GM23338 (cell line): Measurements from ENCODE around the gene ANKS1B. TPM values are rescaled to one million over a fixed set of nuclear protein-coding genes. Genes with fewer than 3 reads are reported as not detected.

Source experiments
- ATAC-seq: fragments of 200-7000 bp; cut with Tn5 transposase; 3 replicates; pipeline ENCODE4 v1.9.1; 2020
- DNase-seq: peaks from one replicate; pipeline ENCODE4 v3.0.0-alpha.2; 2015; ENCODE audit warnings: low spot score
- H2AFZ ChIP-seq: fragments of 200-600 bp; sonication (generic); 2 replicates; pipeline ENCODE4 v1.8.0; 2016; ENCODE audit warnings: antibody characterized with exemption, mild to moderate bottlenecking, moderate library complexity
- H3F3A ChIP-seq: fragments of 200-600 bp; sonication (generic); replicated peaks from 2 replicates; pipeline ENCODE4 v1.8.0; 2017; ENCODE audit warnings: antibody characterized with exemption, mixed run types, low read depth
- H3K27ac ChIP-seq: fragments of 200-600 bp; sonication (generic); 2 replicates; pipeline ENCODE4 v1.6.1; 2016; ENCODE audit warnings: low read depth
- H3K27me3 ChIP-seq: fragments of 200-600 bp; sonication (generic); 2 replicates; pipeline ENCODE4 v1.8.0; 2016; ENCODE audit warnings: mild to moderate bottlenecking, mixed run types, moderate library complexity; ENCODE audit not compliant: insufficient read depth
- H3K36me3 ChIP-seq: fragments of 200-600 bp; sonication (generic); 2 replicates; pipeline ENCODE4 v1.8.0; 2016; ENCODE audit warnings: mild to moderate bottlenecking; ENCODE audit not compliant: insufficient read depth
- H3K4me1 ChIP-seq: fragments of 200-600 bp; sonication (generic); 2 replicates; pipeline ENCODE4 v1.8.0; 2016; ENCODE audit warnings: mild to moderate bottlenecking, moderate library complexity; ENCODE audit not compliant: insufficient read depth
- H3K4me2 ChIP-seq: fragments of 200-600 bp; sonication (generic); 2 replicates; pipeline ENCODE4 v1.7.1; 2017; ENCODE audit warnings: mixed run types
- H3K4me3 ChIP-seq: fragments of 200-600 bp; sonication (generic); 2 replicates; pipeline ENCODE4 v1.6.1; 2016; ENCODE audit warnings: mixed run types
- H3K79me2 ChIP-seq: fragments of 200-600 bp; sonication (generic); replicated peaks from 2 replicates; pipeline ENCODE4 v1.8.0; 2017; ENCODE audit warnings: mild to moderate bottlenecking; ENCODE audit not compliant: insufficient read depth
- H3K9me2 ChIP-seq: fragments of 200-600 bp; sonication (generic); 2 replicates; pipeline ENCODE4 v1.8.0; 2017; ENCODE audit not compliant: insufficient read depth
- H4K20me1 ChIP-seq: fragments of 200-600 bp; sonication (generic); replicated peaks from 2 replicates; pipeline ENCODE4 v1.8.0; 2017; ENCODE audit warnings: mild to moderate bottlenecking; ENCODE audit not compliant: insufficient read depth
- H3K27ac Mint-ChIP-seq: 2 replicates; pipeline ENCODE4 v1.8.0; 2020; ENCODE audit warnings: inconsistent platforms, mild to moderate bottlenecking, moderate library complexity, mixed read lengths
- H3K27me3 Mint-ChIP-seq: 3 replicates; pipeline ENCODE4 v1.8.0; 2022; ENCODE audit warnings: low read depth, mild to moderate bottlenecking, moderate library complexity, mixed read lengths, inconsistent platforms; ENCODE audit not compliant: insufficient read depth, poor library complexity
- H3K36me3 Mint-ChIP-seq: 3 replicates; pipeline ENCODE4 v1.8.0; 2021; ENCODE audit warnings: low read depth, mild to moderate bottlenecking, inconsistent platforms, moderate library complexity, mixed read lengths
- H3K4me1 Mint-ChIP-seq: 3 replicates; pipeline ENCODE4 v1.8.0; 2020; ENCODE audit warnings: mild to moderate bottlenecking, inconsistent platforms, mixed read lengths
- H3K4me3 Mint-ChIP-seq: 3 replicates; pipeline ENCODE4 v1.8.0; 2021; ENCODE audit warnings: moderate library complexity, mild to moderate bottlenecking, inconsistent platforms, mixed read lengths
- H3K9me3 Mint-ChIP-seq: 3 replicates; pipeline ENCODE4 v1.8.0; 2020; ENCODE audit warnings: moderate library complexity, mild to moderate bottlenecking, inconsistent platforms, mixed read lengths
- ETS1 ChIP-seq: IDR thresholded peaks from 2 replicates; pipeline ENCODE4 v1.6.1; 2016; ENCODE audit warnings: antibody characterized with exemption
- EZH2phosphoT487 ChIP-seq: fragments of 200-600 bp; sonication (generic); IDR thresholded peaks from one replicate; pipeline ENCODE4 v1.8.1; 2018; ENCODE audit warnings: antibody characterized with exemption; ENCODE audit not compliant: unreplicated experiment
- JUNB ChIP-seq: IDR thresholded peaks from one replicate; pipeline ENCODE4 v1.6.1; 2016; ENCODE audit warnings: antibody characterized with exemption; ENCODE audit not compliant: unreplicated experiment
- NANOG ChIP-seq: IDR thresholded peaks from 2 replicates; pipeline ENCODE4 v1.6.1; 2016; ENCODE audit warnings: antibody characterized with exemption, borderline replicate concordance
- REST ChIP-seq: IDR thresholded peaks from one replicate; pipeline ENCODE4 v1.6.1; 2018; ENCODE audit warnings: antibody characterized with exemption; ENCODE audit not compliant: unreplicated experiment
- ZNF462 ChIP-seq: fragments of 250-450 bp; sonication (Bioruptor Pico); IDR thresholded peaks from 2 replicates; pipeline ENCODE4 v1.5.0; 2020; ENCODE audit warnings: mild to moderate bottlenecking, moderate library complexity
- polyA plus RNA-seq: library from polyadenylated mRNA; unstranded; fragments of >200 nt; fragmentation: Nextera tagmentation; extraction: Ambion mirVana; gene quantifications from 2 replicates; pipeline ENCODE4 v1.2.1, GENCODE V29; 2016
- total RNA-seq: library from RNA; depleted of rRNA; stranded (reverse); fragments of >200 nt; shearing (Covaris generic); gene quantifications from 2 replicates; pipeline ENCODE4 v1.2.3, GENCODE V29; 2014

Gene ANKS1B
- total and polyA plus RNA-seq, 2 experiments from 2014 or later = 4.3 to 5.8 TPM

GRCh38 chr12:99135376-99135775 is 849.4 kb downstream of the ANKS1B start (continued):
- TF ChIP-seq ZNF462 (CRISPR knock-in tag) (no peak), NANOG (no peak)

- Histone ChIP-seq H4K20me1 (no peaks in the 10 kb centered on the region), H3F3A (no peaks in the 10 kb centered on the region), H3K27me3 (no peaks in the 10 kb centered on the region), H3K4me1 (peaks cover 19% of the 10 kb centered on the region; the same call in 1 of the 2 replicates), H3K9me2 (0 out of 2 replicates have a peak, but pooled peaks cover 6% of the 10 kb centered on the region), H2AFZ (no peak overlapping the region), H3K27ac (no peak overlapping the region), H3K4me2 (no peak overlapping the region), H3K79me2 (no peaks in the 10 kb centered on the region), H3K4me3 (no peak overlapping the region), H3K36me3 (no peaks in the 10 kb centered on the region)
- no peaks in the 10 kb centered on the region for H3K27me3 Mint-ChIP-seq
- H3K36me3 Mint-ChIP-seq = no peaks in the 10 kb centered on the region; the same call in 2 of the 3 replicates
- ATAC-seq (no peak), DNase-seq (no peak)
- H3K4me1 Mint-ChIP-seq = peaks cover 9% of the 10 kb centered on the region; the same call in 2 of the 3 replicates
- no peaks in the 10 kb centered on the region for H3K9me3 Mint-ChIP-seq
- H3K27ac Mint-ChIP-seq = no peak overlapping the region
- H3K4me3 Mint-ChIP-seq = no peak overlapping the region
- TF ChIP-seq EZH2phosphoT487 (no peak), JUNB (no peak), ETS1 (no peak), REST (no peak), NANOG (no peak)
These were observed 851.3 kb downstream of the ANKS1B start for GRCh38 chr12:99133401-99133800.
